Cortex of kidney (tissue), 1 donor: ENCODE measurements around the gene MUC5B.
"Not testable (repeated sequence)": the region's sequence is repeated elsewhere in the genome, so short reads cannot be mapped to it uniquely, and the experiment has no call there.

ENCODE experiments used
- DNase-seq: peaks from one replicate; lab custom pipeline; 2025; lab: John Stamatoyannopoulos, UW

Gene MUC5B

GRCh38 chr11:1233351-1234053 is 10.6 kb downstream of the MUC5B start:
- DNase-seq: no peak

GRCh38 chr11:1234054-1234720 is 11.3 kb downstream of the MUC5B start:
- DNase-seq: no peak

- no peak for DNase-seq
Observed at GRCh38 chr11:1234771-1235305, 12.0 kb downstream of the MUC5B start.

GRCh38 chr11:1235306-1235900 is 12.5 kb downstream of the MUC5B start:
- no peak for DNase-seq

GRCh38 chr11:1235901-1236315 is 13.0 kb downstream of the MUC5B start:
- DNase-seq: no peak

- no peak for DNase-seq
Observed at GRCh38 chr11:1236316-1237127, 13.7 kb downstream of the MUC5B start.

GRCh38 chr11:1237128-1237580 is 14.3 kb downstream of the MUC5B start:
- DNase-seq: no peak

GRCh38 chr11:1237851-1238250 is 15.0 kb downstream of the MUC5B start:
- no peak for DNase-seq

GRCh38 chr11:1238767-1239595 is 16.1 kb downstream of the MUC5B start:
- no peak for DNase-seq

GRCh38 chr11:1239596-1240205 is 16.8 kb downstream of the MUC5B start:
- no peak for DNase-seq

- DNase-seq: no peak
Observed at GRCh38 chr11:1240771-1241170, 17.9 kb downstream of the MUC5B start.

GRCh38 chr11:1241706-1242105 is 18.8 kb downstream of the MUC5B start:
- DNase-seq: no peak

GRCh38 chr11:1242289-1242688 is 19.4 kb downstream of the MUC5B start:
- no peak for DNase-seq

- DNase-seq: not testable (repeated sequence)
Observed at GRCh38 chr11:1242751-1243150, 19.9 kb downstream of the MUC5B start.

GRCh38 chr11:1243521-1243920 is 20.7 kb downstream of the MUC5B start:
- DNase-seq: not testable (repeated sequence)

GRCh38 chr11:1244557-1244956 is 21.7 kb downstream of the MUC5B start:
- DNase-seq: not testable (repeated sequence)

GRCh38 chr11:1245717-1246116 is 22.9 kb downstream of the MUC5B start:
- DNase-seq: not testable (repeated sequence)

- DNase-seq: not testable (repeated sequence)
Observed at GRCh38 chr11:1246301-1246700, 23.4 kb downstream of the MUC5B start.

GRCh38 chr11:1247026-1247425 is 24.2 kb downstream of the MUC5B start:
- not testable (repeated sequence) for DNase-seq

- DNase-seq: not testable (repeated sequence)
Observed at GRCh38 chr11:1248951-1249350, 26.1 kb downstream of the MUC5B start.

GRCh38 chr11:1250411-1250810 is 27.5 kb downstream of the MUC5B start:
- DNase-seq: not testable (repeated sequence)
